Ishikawa (cell line): ENCODE data around the gene ZNF579.

ENCODE experiments used
- CREB1 ChIP-seq: IDR thresholded peaks from 2 replicates; pipeline ENCODE4 v1.6.1; 2012; ENCODE audit warnings: low read depth
- EGR1 ChIP-seq: IDR thresholded peaks from 2 replicates; pipeline ENCODE4 v1.6.1; 2012
- EP300 ChIP-seq: IDR thresholded peaks from 2 replicates; pipeline ENCODE4 v1.6.1; 2012; ENCODE audit warnings: borderline replicate concordance
- FOXM1 ChIP-seq: IDR thresholded peaks from 2 replicates; pipeline ENCODE4 v1.6.1; 2012; ENCODE audit warnings: low read depth, borderline replicate concordance
- MAX ChIP-seq: IDR thresholded peaks from 2 replicates; pipeline ENCODE4 v1.6.1; 2012
- NFIC ChIP-seq: IDR thresholded peaks from 2 replicates; pipeline ENCODE4 v1.6.1; 2012
- RAD21 ChIP-seq: IDR thresholded peaks from 2 replicates; pipeline ENCODE4 v1.6.1; 2012; ENCODE audit warnings: low read depth
- REST ChIP-seq: IDR thresholded peaks from 2 replicates; pipeline ENCODE4 v1.6.1; 2012; ENCODE audit warnings: low read depth, mild to moderate bottlenecking
- TAF1 ChIP-seq: IDR thresholded peaks from 2 replicates; pipeline ENCODE4 v1.6.1; 2012; ENCODE audit warnings: low read depth, mild to moderate bottlenecking
- TCF12 ChIP-seq: IDR thresholded peaks from 2 replicates; pipeline ENCODE4 v1.6.1; 2012; ENCODE audit warnings: low read depth

GRCh38 chr19:55540619-55541018 lies 40.0 kb downstream of the ZNF579 start:
- no peak for TF ChIP-seq EP300
- TF ChIP-seq NFIC: no peak
- TF ChIP-seq CREB1: no peak
- TF ChIP-seq REST: no peak
- no peak for TF ChIP-seq MAX
- no peak for TF ChIP-seq TAF1
- no peak for TF ChIP-seq RAD21
- no peak for TF ChIP-seq FOXM1
- no peak for TF ChIP-seq TCF12
- TF ChIP-seq EGR1: no peak
